Heart right ventricle (tissue), 16 donors: ENCODE results near the gene VWA5B1. TPM values are rescaled to one million over a fixed set of nuclear protein-coding genes. Genes with fewer than 3 reads are reported as not detected.

Source experiments
- ATAC-seq, 8 donors: fragments of 200-7000 bp; cut with Tn5 transposase; one replicate each; pipeline ENCODE4 v1.9.1; 2020; ENCODE audit warnings: mild to moderate bottlenecking in 8 of 8, moderate library complexity in 8 of 8, moderate number of reproducible peaks in 1 of 8
- DNase-seq, 2 donors: peaks; one replicate each; pipeline ENCODE4 v3.0.0-alpha.2; 2020
- H3K27ac ChIP-seq, 10 donors: fragments of 200-600 bp; sonication (generic) in 2 of 10; one replicate each; pipeline versions ENCODE4 v1.5.0 to v1.8.0; 2020 to 2022; ENCODE audit warnings: mild to moderate bottlenecking in 3 of 10
- H3K27me3 ChIP-seq, 7 donors: fragments of 200-600 bp; one replicate each; pipeline ENCODE4 v1.8.0; 2021 to 2022; ENCODE audit warnings: mild to moderate bottlenecking in 2 of 7
- H3K36me3 ChIP-seq, 9 donors: fragments of 200-600 bp; sonication (generic) in 1 of 9; one replicate each; pipeline versions ENCODE4 v1.5.0 to v1.8.0; 2020 to 2022; ENCODE audit warnings: mild to moderate bottlenecking in 2 of 9
- H3K4me1 ChIP-seq, 9 donors: fragments of 200-600 bp; sonication (generic) in 1 of 9; one replicate each; pipeline versions ENCODE4 v1.5.0 to v1.8.0; 2020 to 2022; ENCODE audit warnings: mild to moderate bottlenecking in 4 of 9
- H3K4me3 ChIP-seq, 10 donors: fragments of 200-600 bp; sonication (generic) in 2 of 10; one replicate each; pipeline versions ENCODE4 v1.5.0 to v1.8.0; 2020 to 2022; ENCODE audit warnings: mild to moderate bottlenecking in 7 of 10, moderate library complexity in 2 of 10
- H3K9me3 ChIP-seq, 11 donors: fragments of 200-600 bp in 10 of 11; sonication (generic) in 2 of 11; one replicate each; pipeline versions ENCODE4 v1.5.0 to v1.8.0; 2013 to 2022; ENCODE audit warnings: mild to moderate bottlenecking in 2 of 11, control low read depth in 1 of 11, moderate library complexity in 1 of 11
- CTCF ChIP-seq, 9 donors: fragments of 200-600 bp; sonication (generic) in 2 of 9; IDR thresholded peaks; one replicate each; pipeline versions ENCODE4 v1.5.0 to v1.8.0; 2021 to 2022; ENCODE audit warnings: antibody characterized with exemption in 9 of 9, mild to moderate bottlenecking in 5 of 9, moderate library complexity in 1 of 9
- WGBS, 2 donors: extraction: QIAGEN DNeasy Blood & Tissue Kit; methylation state at CpG; one replicate each; pipeline ENCODE4 v1.1.7; 2013; ENCODE audit warnings: inconsistent platforms in 1 of 2; 5-methylcytosine and 5-hydroxymethylcytosine counted together
- intact Hi-C, 10 donors: fragments of 100-400 bp; cut with DNase I; formaldehyde crosslinking; loops; one replicate each; pipeline versions ENCODE4 v1.11.1 to v1.14.2; 2022
- polyA plus RNA-seq, 2 donors: library from polyadenylated mRNA; stranded (reverse); fragments of 200-250 nt; gene quantifications; one replicate each; pipeline ENCODE4 v1.2.3, GENCODE V29; 2013
- total RNA-seq, 10 donors: library from RNA; stranded (reverse); fragmentation: NEBNext Ultra II Directional in 3 of 10; extraction: Animal tissue kit (Norgen Biotek cat#: 25700) in 3 of 10; gene quantifications; one replicate each; pipeline versions ENCODE4 v1.2.1 to v1.2.4, GENCODE V29; 2021 to 2023
- donor health status: Arrhythmogenic right ventricular cardiomyopathy.
- donor health status: ischemic (EF 13 %, LVEDD 7.1; RV severe dilation, severe dysfunction).
- donor health status: healthy with polysubstance abuse.
- donor health status: DM: no; HTN: yes; CAD: no.
- donor health status: DM: no; HTN: no; CAD: no.
- donor health status: ischemic (EF 25% LVEDD 6.9; RV normal size, moderate dysfunction).
- donor health status: ischemic (EF 25% LVEDD 5.7; RV mildly dilated, moderate dysfunction).
- donor health status: healthy.
- donor health status: DM: yes; HTN: yes; CAD: no.
- donor health status: Ischemic cardiomyopathy.
- donor health status: ischemic (EF 35%, LVEDD 5.7; RV mildly dilated, moderate dysfunction).
- donor health status: nonischemic (EF 11% LVEDD 7.7; RV severe dilation, severe dysfunction).
- donor health status: DM: yes; HTN: yes; CAD: no.
- donor health status: PGD.
- donor health status: ischemic (EF 29% LVEDD 5.4; RV normal size, mild dysfunction).
- donor health status: nonischemic (EF 23%, LVEDD 6.1; RV moderate dilation, normal function).

The VWA5B1 gene
- total and polyA plus RNA-seq, 12 donors, result 0.03 to 1.2 (median 0.18) TPM; not detected in 9

GRCh38 chr1:20385630-20386029, 95.0 kb downstream of the VWA5B1 start:
- DNase-seq (no peak), ATAC-seq (no peak)
- Histone ChIP-seq H3K4me1 (peaks cover 0 to under 1% (median 0%) of the 10 kb centered on the region in 9 donors), H3K9me3 (no peaks in the 10 kb centered on the region), H3K36me3 (no peaks in the 10 kb centered on the region), H3K4me3 (no peak overlapping the region), H3K27ac (no peak overlapping the region), H3K27me3 (peaks cover 0 to 91% (median 64%) of the 10 kb centered on the region in 7 donors)
- WGBS, 2 donors, result 41 to 42% methylated on average over 6 of the region's 6 CpGs
- intact Hi-C loops, result no loop called here
- no peak for TF ChIP-seq CTCF (IDR thresholded peaks at IDR 0.05)

DNA sequence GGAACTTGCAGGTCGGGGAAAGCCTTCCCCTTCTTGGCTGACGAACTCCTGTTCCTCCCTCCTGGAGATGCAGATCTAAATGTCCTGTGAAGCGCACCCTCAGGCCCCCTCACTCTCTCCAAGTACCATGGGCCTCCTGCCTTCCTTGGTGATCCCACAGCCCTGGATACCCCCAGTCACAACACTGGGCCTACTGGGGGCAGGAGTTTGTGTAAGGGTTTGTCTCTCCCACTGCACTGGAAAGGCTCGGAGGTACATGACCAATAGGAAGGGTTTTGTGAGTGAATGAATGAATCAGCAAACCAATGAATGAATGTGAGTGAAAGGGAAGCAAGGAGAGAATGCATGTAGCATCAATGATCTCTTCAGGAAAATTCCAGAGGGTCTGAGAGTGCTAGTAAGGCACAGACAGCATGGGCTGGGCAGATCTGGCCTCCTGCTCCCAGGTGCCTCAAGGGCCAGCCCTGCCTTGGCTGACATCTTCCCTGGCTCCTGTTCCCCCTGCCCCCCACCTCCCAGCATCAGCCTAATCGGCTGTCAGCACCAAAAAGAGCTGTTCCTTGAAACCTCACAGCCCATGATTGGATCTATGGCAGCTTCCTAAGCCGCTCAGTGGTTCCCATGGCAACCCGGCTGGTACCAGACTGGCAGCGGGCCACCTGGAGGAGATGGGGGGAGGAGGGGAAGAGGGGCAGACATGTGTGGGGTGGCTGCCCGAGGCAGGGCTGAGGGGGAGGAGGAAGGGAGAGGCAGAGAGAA, 95.8 kb downstream of the VWA5B1 start:
- 28 to 39% methylated on average over 9 of the region's 9 CpGs for WGBS, 2 donors
- DNase-seq, result no peak
- H3K27me3 ChIP-seq, result peaks cover 0 to 91% (median 67%) of the 10 kb centered on the region in 7 donors

GRCh38 chr1:20389571-20389970, 98.9 kb downstream of the VWA5B1 start:
- ATAC-seq (no peak), DNase-seq (no peak)
- H3K27me3 ChIP-seq, result peaks cover 0 to 78% (median 53%) of the 10 kb centered on the region in 7 donors
- H3K4me1 ChIP-seq, result no peaks in the 10 kb centered on the region
- no peak for TF ChIP-seq CTCF (IDR thresholded peaks at IDR 0.05)
- intact Hi-C loops, result no loop called here
- peaks cover 0 to 11% (median 0%) of the 10 kb centered on the region in 11 donors for H3K9me3 ChIP-seq
- H3K36me3 ChIP-seq, result no peaks in the 10 kb centered on the region
- no peak overlapping the region for H3K4me3 ChIP-seq
- no peak overlapping the region for H3K27ac ChIP-seq
- 61 to 62% methylated on average over 11 of the region's 11 CpGs for WGBS, 2 donors

More for the DNA sequence above, 95.8 kb downstream of the VWA5B1 start:
- no peaks in the 10 kb centered on the region for H3K9me3 ChIP-seq
- H3K4me3 ChIP-seq, result no peak overlapping the region
- no peaks in the 10 kb centered on the region for H3K36me3 ChIP-seq
- no peak overlapping the region for H3K27ac ChIP-seq
- intact Hi-C loops, result no loop called here
- no peaks in the 10 kb centered on the region for H3K4me1 ChIP-seq
- no peak for ATAC-seq
- TF ChIP-seq CTCF (IDR thresholded peaks at IDR 0.05), result no peak

- no peaks in the 10 kb centered on the region for H3K36me3 ChIP-seq
- 54 to 60% methylated on average over 5 of the region's 5 CpGs for WGBS, 2 donors
- TF ChIP-seq CTCF (IDR thresholded peaks at IDR 0.05), result no peak
- intact Hi-C loops, result no loop called here
- H3K27me3 ChIP-seq, result peaks cover 4 to 68% (median 42%) of the 10 kb centered on the region in 7 donors
- DNase-seq (no peak), ATAC-seq (no peak)
- H3K9me3 ChIP-seq, result peaks cover 0 to 23% (median 9%) of the 10 kb centered on the region in 11 donors
- no peak overlapping the region for H3K4me3 ChIP-seq
- H3K4me1 ChIP-seq, result no peaks in the 10 kb centered on the region
- H3K27ac ChIP-seq, result no peak overlapping the region
These were observed 100.1 kb downstream of the VWA5B1 start for GRCh38 chr1:20390589-20391331.
